GM12892 (cell line): ENCODE measurements around the gene HMCN2.

Source experiments
- POLR2A ChIP-seq: IDR thresholded peaks from 2 replicates; pipeline ENCODE4 v1.6.1; 2011; ENCODE audit warnings: low read depth, low read length, control low read depth
- POLR2AphosphoS5 ChIP-seq: IDR thresholded peaks from 2 replicates; pipeline ENCODE4 v1.6.1; 2011; ENCODE audit warnings: low read depth, low read length, control low read depth

GRCh38 chr9:130467316-130467715 lies 201.8 kb downstream of the HMCN2 start:
- TF ChIP-seq POLR2AphosphoS5 (no peak), POLR2A (no peak)
